ENCODE measurements around the gene PLEKHJ1. TPM values are rescaled to one million over a fixed set of nuclear protein-coding genes. Genes with fewer than 3 reads are reported as not detected.

PLEKHJ1 gene
- polyA plus RNA-seq, 2 donors: 55.5 to 59.5 TPM

- no peaks in the 10 kb centered on the region for H3K9me3 ChIP-seq (ENCODE audit: control insufficient read depth in 2 of 2, insufficient read depth in 1 of 2, low read depth in 1 of 2, low read length in 1 of 2)
- H3K36me3 ChIP-seq (ENCODE audit: control insufficient read depth in 2 of 2, insufficient read depth in 2 of 2, low read length in 1 of 2): peaks cover 5 to 19% of the 10 kb centered on the region in 2 donors
- 0% methylated on average over 82 to 103 of the region's 103 CpGs for WGBS, 2 donors
- H3K4me3 ChIP-seq (ENCODE audit: low read depth in 1 of 2, low read length in 2 of 2): peak overlapping the region; percentile 97 to 99
- peak overlapping the region; percentile 98 to 99 for H3K27ac ChIP-seq (ENCODE audit: low read depth in 2 of 2, low read length in 1 of 2)
- H3K27me3 ChIP-seq (ENCODE audit: control insufficient read depth in 1 of 2, insufficient read depth in 2 of 2, low read length in 2 of 2): no peaks in the 10 kb centered on the region
- peaks cover 5 to 15% of the 10 kb centered on the region in 2 donors for H3K4me1 ChIP-seq (ENCODE audit: control insufficient read depth in 2 of 2, insufficient read depth in 2 of 2, low read length in 1 of 2)
Observed at GRCh38 chr19:2269244-2270156, 33.4 kb upstream of the PLEKHJ1 start.

- peaks cover 5 to 17% of the 10 kb centered on the region in 2 donors for H3K36me3 ChIP-seq (ENCODE audit: control insufficient read depth in 2 of 2, insufficient read depth in 2 of 2, low read length in 1 of 2)
- no peaks in the 10 kb centered on the region for H3K9me3 ChIP-seq (ENCODE audit: control insufficient read depth in 2 of 2, insufficient read depth in 1 of 2, low read depth in 1 of 2, low read length in 1 of 2)
- H3K27me3 ChIP-seq (ENCODE audit: control insufficient read depth in 1 of 2, insufficient read depth in 2 of 2, low read length in 2 of 2): no peaks in the 10 kb centered on the region
- peak overlapping the region; percentile 62 to 97 for H3K4me3 ChIP-seq (ENCODE audit: low read depth in 1 of 2, low read length in 2 of 2)
- WGBS, 2 donors: 2% methylated on average over 18 to 19 of the region's 19 CpGs
- peak overlapping the region; percentile 71 to 80 for H3K27ac ChIP-seq (ENCODE audit: low read depth in 2 of 2, low read length in 1 of 2)
- peaks cover 5 to 15% of the 10 kb centered on the region in 2 donors for H3K4me1 ChIP-seq (ENCODE audit: control insufficient read depth in 2 of 2, insufficient read depth in 2 of 2, low read length in 1 of 2)
Observed at GRCh38 chr19:2268861-2269243, 32.7 kb upstream of the PLEKHJ1 start.

- Histone ChIP-seq H3K27me3 (ENCODE audit: control insufficient read depth in 1 of 2, insufficient read depth in 2 of 2, low read length in 2 of 2) (no peaks in the 10 kb centered on the region), H3K9me3 (ENCODE audit: control insufficient read depth in 2 of 2, insufficient read depth in 1 of 2, low read depth in 1 of 2, low read length in 1 of 2) (no peaks in the 10 kb centered on the region), H3K4me3 (ENCODE audit: low read depth in 1 of 2, low read length in 2 of 2) (peak overlapping the region in 1 of 2 donors; percentile 62), H3K36me3 (ENCODE audit: control insufficient read depth in 2 of 2, insufficient read depth in 2 of 2, low read length in 1 of 2) (peaks cover 5 to 15% of the 10 kb centered on the region in 2 donors), H3K27ac (ENCODE audit: low read depth in 2 of 2, low read length in 1 of 2) (no peak overlapping the region), H3K4me1 (ENCODE audit: control insufficient read depth in 2 of 2, insufficient read depth in 2 of 2, low read length in 1 of 2) (peaks cover 5 to 13% of the 10 kb centered on the region in 2 donors)
- whole genome bisulfite sequencing, 2 donors: 86 to 88% methylated on average over 4 of the region's 4 CpGs
Observed at GRCh38 chr19:2268480-2268830, 32.3 kb upstream of the PLEKHJ1 start.

- H3K9me3 ChIP-seq (ENCODE audit: control insufficient read depth in 2 of 2, insufficient read depth in 1 of 2, low read depth in 1 of 2, low read length in 1 of 2): no peaks in the 10 kb centered on the region
- H3K36me3 ChIP-seq (ENCODE audit: control insufficient read depth in 2 of 2, insufficient read depth in 2 of 2, low read length in 1 of 2): no peaks in the 10 kb centered on the region
- H3K4me3 ChIP-seq (ENCODE audit: low read depth in 1 of 2, low read length in 2 of 2): no peak overlapping the region
- H3K27ac ChIP-seq (ENCODE audit: low read depth in 2 of 2, low read length in 1 of 2): no peak overlapping the region
- peaks cover 2 to 4% of the 10 kb centered on the region in 2 donors for H3K4me1 ChIP-seq (ENCODE audit: control insufficient read depth in 2 of 2, insufficient read depth in 2 of 2, low read length in 1 of 2)
- 44 to 49% methylated on average over 18 of the region's 18 CpGs for WGBS, 2 donors
- no peaks in the 10 kb centered on the region for H3K27me3 ChIP-seq (ENCODE audit: control insufficient read depth in 1 of 2, insufficient read depth in 2 of 2, low read length in 2 of 2)
Observed at GRCh38 chr19:2266183-2266993, 30.3 kb upstream of the PLEKHJ1 start.

- Histone ChIP-seq H3K36me3 (ENCODE audit: control insufficient read depth in 2 of 2, insufficient read depth in 2 of 2, low read length in 1 of 2) (no peaks in the 10 kb centered on the region), H3K4me1 (ENCODE audit: control insufficient read depth in 2 of 2, insufficient read depth in 2 of 2, low read length in 1 of 2) (peaks cover 2% of the 10 kb centered on the region in 2 donors), H3K27ac (ENCODE audit: low read depth in 2 of 2, low read length in 1 of 2) (no peak overlapping the region), H3K4me3 (ENCODE audit: low read depth in 1 of 2, low read length in 2 of 2) (no peak overlapping the region), H3K27me3 (ENCODE audit: control insufficient read depth in 1 of 2, insufficient read depth in 2 of 2, low read length in 2 of 2) (no peaks in the 10 kb centered on the region), H3K9me3 (ENCODE audit: control insufficient read depth in 2 of 2, insufficient read depth in 1 of 2, low read depth in 1 of 2, low read length in 1 of 2) (no peaks in the 10 kb centered on the region)
- 65 to 66% methylated on average over 7 of the region's 7 CpGs for WGBS, 2 donors
Observed at GRCh38 chr19:2261438-2262172, 25.5 kb upstream of the PLEKHJ1 start.

GRCh38 chr19:2260341-2260805 is 24.2 kb upstream of the PLEKHJ1 start:
- Histone ChIP-seq H3K27me3 (ENCODE audit: control insufficient read depth in 1 of 2, insufficient read depth in 2 of 2, low read length in 2 of 2) (no peaks in the 10 kb centered on the region), H3K4me3 (ENCODE audit: low read depth in 1 of 2, low read length in 2 of 2) (peak overlapping the region in 1 of 2 donors; percentile 2), H3K36me3 (ENCODE audit: control insufficient read depth in 2 of 2, insufficient read depth in 2 of 2, low read length in 1 of 2) (no peaks in the 10 kb centered on the region), H3K9me3 (ENCODE audit: control insufficient read depth in 2 of 2, insufficient read depth in 1 of 2, low read depth in 1 of 2, low read length in 1 of 2) (no peaks in the 10 kb centered on the region), H3K4me1 (ENCODE audit: control insufficient read depth in 2 of 2, insufficient read depth in 2 of 2, low read length in 1 of 2) (no peaks in the 10 kb centered on the region), H3K27ac (ENCODE audit: low read depth in 2 of 2, low read length in 1 of 2) (peak overlapping the region in 1 of 2 donors; percentile 23)
- WGBS, 2 donors: 56 to 57% methylated on average over 11 of the region's 11 CpGs

- Histone ChIP-seq H3K27me3 (ENCODE audit: control insufficient read depth in 1 of 2, insufficient read depth in 2 of 2, low read length in 2 of 2) (no peaks in the 10 kb centered on the region), H3K4me1 (ENCODE audit: control insufficient read depth in 2 of 2, insufficient read depth in 2 of 2, low read length in 1 of 2) (no peaks in the 10 kb centered on the region), H3K9me3 (ENCODE audit: control insufficient read depth in 2 of 2, insufficient read depth in 1 of 2, low read depth in 1 of 2, low read length in 1 of 2) (no peaks in the 10 kb centered on the region), H3K4me3 (ENCODE audit: low read depth in 1 of 2, low read length in 2 of 2) (no peak overlapping the region), H3K27ac (ENCODE audit: low read depth in 2 of 2, low read length in 1 of 2) (no peak overlapping the region), H3K36me3 (ENCODE audit: control insufficient read depth in 2 of 2, insufficient read depth in 2 of 2, low read length in 1 of 2) (no peaks in the 10 kb centered on the region)
- WGBS, 2 donors: 84 to 91% methylated on average over 5 of the region's 5 CpGs
Observed at GRCh38 chr19:2259336-2259735, 23.2 kb upstream of the PLEKHJ1 start.

GRCh38 chr19:2255982-2256685 is 20.0 kb upstream of the PLEKHJ1 start, which contains the start of gene JSRP1:
Gene JSRP1 (minus strand): TSS chr19:2256417. CDS start chr19:2255314, 1,103 bp downstream.
- no peaks in the 10 kb centered on the region for H3K36me3 ChIP-seq (ENCODE audit: control insufficient read depth in 2 of 2, insufficient read depth in 2 of 2, low read length in 1 of 2)
- no peaks in the 10 kb centered on the region for H3K9me3 ChIP-seq (ENCODE audit: control insufficient read depth in 2 of 2, insufficient read depth in 1 of 2, low read depth in 1 of 2, low read length in 1 of 2)
- no peak within 1 kb of the TSS for H3K27ac ChIP-seq (ENCODE audit: low read depth in 2 of 2, low read length in 1 of 2)
- peaks cover 8 to 18% of the 10 kb centered on the region in 2 donors for H3K4me1 ChIP-seq (ENCODE audit: control insufficient read depth in 2 of 2, insufficient read depth in 2 of 2, low read length in 1 of 2)
- H3K27me3 ChIP-seq (ENCODE audit: control insufficient read depth in 1 of 2, insufficient read depth in 2 of 2, low read length in 2 of 2): peaks cover 0 to 14% of the 10 kb centered on the region in 2 donors
- 71 to 76% methylated on average over 24 of the region's 24 CpGs for WGBS, 2 donors
- no peak within 1 kb of the TSS for H3K4me3 ChIP-seq (ENCODE audit: low read depth in 1 of 2, low read length in 2 of 2)
